ENCODE measurements around the gene VPREB3. TPM values are rescaled to one million over a fixed set of nuclear protein-coding genes. Genes with fewer than 3 reads are reported as not detected.
"Not testable (repeated sequence)": the region's sequence is repeated elsewhere in the genome, so short reads cannot be mapped to it uniquely, and the experiment has no call there.

The VPREB3 gene
- total and polyA plus RNA-seq, 10 of the 15 experiments (the other 5 are each of a cell fraction or from before 2014, with no cell fraction given), result 0.75 to 79.5 (median 23.8) TPM

- TF ChIP-seq ZNF592 (IDR thresholded peaks at IDR 0.05), result peak; percentile 98
- no peak for TF ChIP-seq ZBED1 (IDR thresholded peaks at IDR 0.05; ENCODE audit: borderline replicate concordance)
- TF ChIP-seq HDGF (IDR thresholded peaks at IDR 0.05), result no peak
Measured at GRCh38 chr22:23742505-23743264, 11.5 kb downstream of the VPREB3 start (continued).

- no TSS peak for BruUV-seq (replicated peaks)
- ChIA-PET CTCF (interaction anchor here (0.6 to 1.4 kb wide), 2 partner anchors 12 to 14 kb away, joined by 3 read pairs; no protein-coding TSS in a partner anchor), POLR2A (interaction anchor here (0.6 to 0.7 kb wide), 3 partner anchors 29 to 1325 kb away, joined by 3 to 4 read pairs (median 4); no protein-coding TSS in a partner anchor), SMC1A (ENCODE audit: uncharacterized antibody, unreplicated experiment) (interaction anchor here (1.4 kb wide), 1 partner anchor 114 kb away, joined by 3 read pairs; no protein-coding TSS in a partner anchor), RAD21 (ENCODE audit: unreplicated experiment) (interaction anchor here (0.7 kb wide), 1 partner anchor 108 kb away, joined by 3 read pairs; no protein-coding TSS in a partner anchor)
- Histone ChIP-seq H3K9ac (ENCODE audit: control insufficient read depth, insufficient read depth, low read length) (no peak overlapping the region), H3K27me3 (replicated peaks in 1 of 2; ENCODE audit: control insufficient read depth in 2 of 2, insufficient read depth in 2 of 2, low read length in 1 of 2) (no peaks in the 10 kb centered on the region), H3K9me3 (replicated peaks; ENCODE audit: control insufficient read depth, insufficient read depth, low read length) (no peaks in the 10 kb centered on the region), H4K20me1 (ENCODE audit: control insufficient read depth, insufficient read depth) (no peaks in the 10 kb centered on the region), H3K4me3 (no peak overlapping the region), H3K27ac (ENCODE audit: control insufficient read depth, insufficient read depth) (no peak overlapping the region), H3K79me2 (ENCODE audit: control insufficient read depth, insufficient read depth, low read length) (no peaks in the 10 kb centered on the region), H3K4me2 (ENCODE audit: control insufficient read depth, insufficient read depth) (no peak overlapping the region), H3K36me3 (ENCODE audit: control insufficient read depth in 2 of 2, insufficient read depth in 2 of 2, low read length in 1 of 2) (no peaks in the 10 kb centered on the region), H3K4me1 (ENCODE audit: control insufficient read depth, insufficient read depth, low read length) (no peaks in the 10 kb centered on the region), H2AFZ (ENCODE audit: control insufficient read depth, low read depth, low read length) (no peak overlapping the region)
- no peak for TF ChIP-seq CBFB (IDR thresholded peaks at IDR 0.05; ENCODE audit: low read depth)
- DNase-seq (ENCODE audit: low read depth, low spot score) (no peak), FAIRE-seq (no peak), ATAC-seq (no peak)
- intact Hi-C loops (cut with micrococcal nuclease; ENCODE audit: unreplicated experiment) (no loop called here), in situ Hi-C loops (cut with MboI) (no loop called here)
Measured at GRCh38 chr22:23737696-23738095, 16.5 kb downstream of the VPREB3 start.

- DNase-seq (ENCODE audit: low read depth, low spot score); FAIRE-seq; H3K9me3 ChIP-seq (replicated peaks; ENCODE audit: control insufficient read depth, insufficient read depth, low read length); H3K9ac ChIP-seq (ENCODE audit: control insufficient read depth, insufficient read depth, low read length); H4K20me1 ChIP-seq (ENCODE audit: control insufficient read depth, insufficient read depth); H3K36me3 ChIP-seq (ENCODE audit: control insufficient read depth in 2 of 2, insufficient read depth in 2 of 2, low read length in 1 of 2); H3K4me3 ChIP-seq; BruUV-seq (replicated peaks); H2AFZ ChIP-seq (ENCODE audit: control insufficient read depth, low read depth, low read length); H3K27ac ChIP-seq (ENCODE audit: control insufficient read depth, insufficient read depth); in situ Hi-C loops (cut with MboI); H3K27me3 ChIP-seq (replicated peaks in 1 of 2; ENCODE audit: control insufficient read depth in 2 of 2, insufficient read depth in 2 of 2, low read length in 1 of 2); intact Hi-C loops (cut with micrococcal nuclease; ENCODE audit: unreplicated experiment); H3K4me1 ChIP-seq (ENCODE audit: control insufficient read depth, insufficient read depth, low read length); POLR2A ChIA-PET; RAD21 ChIA-PET (ENCODE audit: unreplicated experiment); H3K4me2 ChIP-seq (ENCODE audit: control insufficient read depth, insufficient read depth); H3K79me2 ChIP-seq (ENCODE audit: control insufficient read depth, insufficient read depth, low read length): not testable (repeated sequence)
- CTCF ChIA-PET, result interaction anchor here (1.2 kb wide), 1 partner anchor 8 kb away, joined by 4 read pairs; no protein-coding TSS in a partner anchor
- peak; percentile 47; the same call in 2 of the 3 replicates for ATAC-seq
- 16% methylated on average over 4 of the region's 4 CpGs for WGBS (ENCODE audit: insufficient coverage, insufficient replicate concordance, low lambda C conversion rate, missing lambda C conversion rate)
- SMC1A ChIA-PET (ENCODE audit: uncharacterized antibody, unreplicated experiment), result interaction anchor here (0.7 to 0.9 kb wide), 2 partner anchors 15 to 25 kb away, joined by 3 read pairs; no protein-coding TSS in a partner anchor
Measured at GRCh38 chr22:23728108-23728507, 26.1 kb downstream of the VPREB3 start.

Measured in GM12878 (cell line).